NCI-H460 (cell line): ENCODE results near the gene RUNX3. TPM values are rescaled to one million over a fixed set of nuclear protein-coding genes. Genes with fewer than 3 reads are reported as not detected.
"Not testable (repeated sequence)": the region's sequence is repeated elsewhere in the genome, so short reads cannot be mapped to it uniquely, and the experiment has no call there.

Experiments
- DNase-seq: peaks from one replicate; pipeline ENCODE4 v3.0.0-alpha.2; 2016; ENCODE audit warnings: low read depth; ENCODE audit errors: extremely low read depth
- total RNA-seq: library from RNA; depleted of rRNA; stranded (reverse); fragments of >200 nt; shearing (Covaris generic); gene quantifications from 2 replicates; pipeline ENCODE4 v1.2.3, GENCODE V29; 2014

Gene RUNX3
- total RNA-seq, 1 experiment from 2014 or later = not detected

DNA sequence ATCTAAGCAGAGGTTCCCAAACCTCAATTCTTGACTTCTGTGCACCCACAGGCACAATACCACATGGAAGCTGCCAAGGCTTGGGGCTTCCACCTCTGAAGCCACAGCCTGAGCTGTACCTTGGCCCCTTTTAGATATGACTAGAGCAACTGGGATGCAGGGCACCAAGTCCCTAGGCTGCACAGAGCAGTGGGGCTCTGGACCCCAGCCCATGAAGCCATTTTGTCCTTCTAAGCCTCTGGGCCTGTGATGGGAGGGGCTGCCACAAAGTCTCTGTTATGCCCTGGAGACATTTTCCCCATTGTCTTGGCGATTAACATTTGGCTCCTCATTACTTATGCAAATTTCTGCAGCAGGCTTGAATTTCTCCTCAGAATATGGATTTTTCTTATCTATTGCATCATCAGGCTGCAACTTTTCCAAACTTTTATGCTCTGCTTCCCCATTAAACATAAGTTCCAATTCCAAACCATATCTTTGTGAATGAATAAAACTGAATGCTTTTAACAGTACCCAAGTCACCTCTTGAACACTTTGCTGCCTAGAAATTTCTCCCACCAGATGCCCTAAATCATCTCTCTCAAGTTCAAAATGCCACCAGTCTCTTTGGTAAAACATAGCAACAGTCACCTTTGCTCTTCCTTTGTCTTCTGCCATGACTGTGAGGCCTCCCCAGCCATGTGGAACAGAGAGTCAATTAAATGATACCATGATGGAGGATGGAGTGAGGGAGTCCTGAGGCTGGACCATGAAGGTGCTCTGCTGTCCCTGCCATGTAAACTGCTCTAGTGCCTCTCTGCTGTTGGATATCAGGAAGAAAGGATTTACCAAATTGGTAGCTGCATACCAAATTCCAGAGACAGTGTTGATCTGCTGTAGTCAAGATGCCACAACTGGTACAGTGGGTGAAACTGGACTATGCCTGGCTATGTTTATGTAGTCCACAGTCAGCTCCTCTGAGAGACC is 37.6 kb downstream of the RUNX3 start:
- no peak for DNase-seq

DNA sequence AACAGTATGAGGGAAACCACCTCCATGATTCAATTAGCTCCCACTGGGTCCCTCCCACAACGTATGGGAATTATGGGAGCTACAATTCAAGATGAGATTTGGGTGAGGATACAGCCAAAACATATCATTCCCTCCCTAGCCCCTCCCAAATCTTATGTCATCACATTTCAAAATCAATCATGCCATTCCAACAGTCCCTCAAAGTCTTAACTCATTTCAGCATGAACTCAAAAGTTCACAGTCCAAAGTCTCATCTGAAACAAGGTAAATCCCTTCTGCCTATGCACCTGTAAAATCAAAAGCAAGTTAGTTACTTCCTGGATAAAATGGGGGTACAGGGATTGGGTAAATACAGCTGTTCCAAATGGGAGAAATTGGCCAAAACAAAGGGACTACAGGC is 38.7 kb downstream of the RUNX3 start:
- not testable (repeated sequence) for DNase-seq

DNA sequence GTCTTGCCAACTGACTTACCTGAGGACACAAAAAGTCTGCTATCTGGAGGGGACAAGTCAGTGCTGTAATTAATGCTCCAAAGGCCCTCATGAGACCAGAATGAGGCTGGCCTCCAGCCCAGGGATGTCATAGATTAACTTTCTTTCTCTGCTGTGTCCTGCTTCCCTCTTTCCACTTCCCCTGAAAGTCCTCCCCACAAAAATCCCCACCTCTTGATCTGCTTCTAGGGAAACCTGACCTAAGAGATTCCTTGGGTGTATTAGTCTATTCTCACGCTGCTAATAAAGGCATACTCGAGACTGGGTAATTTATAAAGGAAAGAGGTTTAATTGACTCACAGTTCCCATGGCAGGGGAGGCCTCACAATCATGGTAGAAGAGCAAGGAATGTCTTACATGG is 39.2 kb downstream of the RUNX3 start:
- no peak for DNase-seq

DNA sequence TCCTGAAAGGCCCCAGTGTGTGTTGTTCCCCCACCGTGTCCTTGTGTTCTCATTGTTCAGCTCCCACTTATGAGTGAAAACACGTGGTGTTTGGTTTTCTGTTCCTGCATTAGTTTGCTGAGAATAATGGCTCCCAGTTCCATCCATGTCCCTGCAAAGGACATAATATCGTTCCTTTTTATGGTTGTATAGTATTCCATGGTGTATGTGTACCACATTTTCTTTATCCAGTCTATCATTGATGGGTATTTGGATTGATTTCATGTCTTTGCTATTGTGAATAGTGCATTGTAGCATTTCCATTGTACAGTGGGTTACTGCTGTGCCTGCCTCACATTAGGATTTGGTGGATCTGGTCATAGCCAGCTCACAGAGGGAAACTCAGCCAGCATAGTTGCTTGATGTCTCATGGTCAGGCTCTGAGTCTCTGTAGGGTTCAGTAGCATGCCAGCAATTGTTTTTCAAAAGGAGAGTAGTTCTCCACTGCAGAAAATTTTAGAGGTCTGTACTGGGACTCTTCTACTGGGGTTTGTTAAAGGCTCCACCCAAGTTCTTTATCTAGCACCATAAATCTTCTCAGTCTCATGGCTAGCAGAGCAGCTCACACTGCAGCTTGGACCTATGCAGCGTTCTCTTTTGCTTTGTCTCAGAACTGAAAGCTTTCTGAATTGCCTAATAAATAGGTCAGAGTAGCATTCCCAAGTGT is 41.0 kb downstream of the RUNX3 start:
- DNase-seq = no peak

DNA sequence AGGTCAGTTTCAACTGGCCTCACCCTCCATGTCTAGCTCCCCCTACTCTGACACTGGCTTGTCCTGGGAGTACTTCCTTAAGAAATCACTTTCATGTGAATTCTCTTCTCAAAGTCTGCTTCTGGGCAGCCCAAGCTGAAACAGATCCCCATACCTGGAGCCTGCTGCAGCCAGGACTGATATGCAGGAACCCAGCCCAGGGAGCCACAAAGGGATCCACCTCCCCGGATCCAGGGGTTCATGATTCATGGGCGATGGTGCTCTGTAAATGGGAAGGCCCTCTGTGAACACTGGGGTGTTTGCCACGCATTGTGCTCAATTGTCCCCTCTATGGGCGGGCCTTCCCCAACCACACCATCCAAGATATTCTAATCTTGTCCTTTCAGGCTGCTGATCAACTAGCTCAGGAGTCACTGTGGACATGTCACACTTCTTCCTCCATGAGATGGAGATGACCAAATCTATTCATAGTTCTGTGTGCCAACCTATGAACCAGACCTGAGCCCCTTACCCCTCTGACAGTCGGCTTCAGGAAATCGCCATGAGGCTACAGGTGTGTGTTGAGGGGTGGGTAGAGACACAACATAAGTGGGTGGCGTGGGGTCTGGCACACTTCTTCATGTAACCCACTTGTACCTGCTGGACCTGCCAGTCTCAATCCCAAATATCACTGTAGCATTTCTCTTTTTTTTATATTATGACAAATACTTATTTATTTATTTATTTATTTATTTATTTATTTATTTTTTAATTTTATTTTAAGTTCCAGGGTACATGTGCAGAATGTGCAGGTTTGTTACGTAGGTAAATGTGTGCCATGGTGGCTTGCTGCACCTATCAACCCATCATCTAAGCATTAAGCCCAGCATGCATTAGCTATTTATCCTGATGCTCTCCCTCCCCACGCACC is 41.8 kb downstream of the RUNX3 start:
- no peak for DNase-seq

DNA sequence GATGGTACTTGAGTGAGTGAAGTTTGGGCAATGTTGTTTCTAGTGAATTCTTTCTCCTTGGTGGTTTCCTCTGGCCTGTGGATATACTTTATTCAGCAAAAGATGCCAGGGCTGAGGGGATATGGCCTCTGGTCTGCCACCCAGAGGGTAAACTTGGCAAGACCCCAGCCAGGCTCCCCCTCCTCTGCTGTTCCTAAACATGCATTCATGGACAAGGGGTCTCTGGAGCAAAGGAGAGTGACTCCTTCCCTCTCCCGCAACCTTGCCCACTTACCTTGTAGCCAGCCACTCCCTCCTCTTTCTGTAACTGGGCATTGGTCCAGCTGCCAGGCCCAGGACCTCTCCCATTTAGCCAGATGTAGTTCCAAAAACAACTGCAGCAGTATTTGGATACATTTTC is 43.8 kb downstream of the RUNX3 start:
- DNase-seq = no peak

DNA sequence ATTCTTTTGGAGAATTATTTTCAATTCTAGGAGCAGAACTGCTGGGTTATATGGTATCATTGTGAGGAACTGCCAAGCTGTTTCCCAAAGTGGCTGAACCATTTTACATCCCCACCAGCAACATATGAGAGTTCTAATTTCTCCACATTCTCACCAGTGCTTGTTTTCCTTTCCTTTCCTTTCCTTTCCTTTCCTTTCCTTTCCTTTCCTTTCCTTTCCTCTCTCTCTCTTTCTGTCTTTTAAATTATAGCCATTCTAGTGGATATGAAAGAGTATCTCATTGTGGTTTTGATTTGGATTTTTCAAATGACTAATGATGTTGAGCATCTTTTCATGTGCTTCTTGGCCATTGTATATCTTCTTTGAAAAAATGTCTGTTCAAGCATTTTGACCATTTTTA is 45.3 kb downstream of the RUNX3 start:
- DNase-seq = no peak

DNA sequence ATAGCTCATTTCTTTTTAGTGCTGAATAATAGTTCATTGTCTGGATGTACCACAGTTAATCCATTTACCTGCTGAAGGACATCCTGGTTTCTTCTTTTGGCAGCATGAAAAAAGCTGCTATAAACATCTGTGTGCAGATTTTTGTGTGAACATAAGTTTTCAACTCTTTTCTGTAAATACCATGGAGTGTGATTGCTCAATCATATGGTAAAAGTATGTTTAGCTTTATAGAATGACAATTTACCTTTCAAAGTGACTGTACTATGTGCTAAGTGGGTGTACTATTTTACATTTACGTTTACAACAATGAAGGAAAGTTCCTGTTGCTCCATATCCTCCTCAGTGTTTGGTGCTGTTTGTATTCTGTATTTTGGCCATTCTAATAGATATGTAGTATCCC is 49.0 kb downstream of the RUNX3 start:
- no peak for DNase-seq

DNA sequence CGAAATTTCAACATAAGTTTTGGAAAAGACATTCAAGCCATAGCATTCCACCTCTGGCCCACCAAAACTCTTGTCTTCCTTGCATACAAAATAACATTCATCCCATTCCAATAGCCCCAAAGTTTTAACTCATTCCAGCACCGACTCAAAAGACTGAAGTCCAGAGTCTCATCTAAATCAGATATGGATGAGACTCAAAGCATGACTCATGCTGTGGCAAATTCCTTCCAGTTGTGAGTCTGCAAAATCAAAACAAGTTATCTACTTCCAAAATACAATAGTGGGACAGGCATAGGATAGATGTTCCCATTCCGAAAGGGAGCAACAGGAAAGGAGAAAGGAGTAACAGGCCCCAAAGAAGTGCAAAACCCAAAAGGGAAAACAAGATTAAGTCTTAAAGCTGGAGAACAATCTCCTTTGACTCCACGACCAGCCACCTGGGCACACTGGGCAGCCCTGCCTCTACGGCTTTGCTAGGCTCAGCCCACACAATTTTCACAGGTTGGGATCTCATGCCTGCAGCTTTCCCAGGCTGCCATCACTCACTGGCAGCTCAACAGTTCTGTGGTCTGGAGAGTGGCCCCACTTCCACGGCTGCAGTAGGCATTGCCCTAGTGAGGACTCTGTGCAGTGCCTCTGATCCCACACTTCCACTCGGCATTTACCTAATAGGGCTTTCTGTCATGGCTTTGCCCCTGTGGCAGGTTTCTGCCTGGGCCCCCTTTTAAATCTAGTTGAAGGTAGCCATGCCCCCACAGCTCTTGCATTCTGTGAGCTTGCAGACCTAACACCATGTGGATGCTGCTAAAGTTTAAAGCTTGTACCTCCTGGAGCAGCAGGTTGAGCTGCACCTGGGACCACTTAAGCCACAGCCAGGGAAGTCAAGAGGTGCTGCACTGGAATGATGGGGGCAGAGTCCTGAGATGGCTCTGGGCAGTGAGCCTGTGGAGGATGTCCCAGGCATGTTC is 51.0 kb downstream of the RUNX3 start:
- no peak for DNase-seq

DNA sequence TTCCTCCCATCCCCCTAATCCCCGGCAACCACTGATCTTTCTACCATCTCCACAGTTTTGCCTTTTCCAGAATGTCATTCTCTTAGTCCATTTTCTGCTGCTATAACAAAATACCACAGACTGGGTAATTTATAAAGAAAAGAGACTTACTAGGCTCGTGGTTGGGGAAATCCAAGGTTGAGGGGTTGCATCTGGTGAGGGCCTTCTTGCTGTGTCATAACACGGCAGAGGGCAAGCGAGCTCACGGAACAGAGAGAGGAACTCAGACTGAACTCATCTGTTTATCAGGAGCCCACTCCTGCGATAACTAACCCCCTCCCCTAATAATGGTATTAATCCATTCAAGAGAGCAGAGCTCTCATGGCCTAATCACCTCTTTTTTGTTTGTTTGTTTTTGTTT is 52.0 kb downstream of the RUNX3 start:
- no peak for DNase-seq

DNA sequence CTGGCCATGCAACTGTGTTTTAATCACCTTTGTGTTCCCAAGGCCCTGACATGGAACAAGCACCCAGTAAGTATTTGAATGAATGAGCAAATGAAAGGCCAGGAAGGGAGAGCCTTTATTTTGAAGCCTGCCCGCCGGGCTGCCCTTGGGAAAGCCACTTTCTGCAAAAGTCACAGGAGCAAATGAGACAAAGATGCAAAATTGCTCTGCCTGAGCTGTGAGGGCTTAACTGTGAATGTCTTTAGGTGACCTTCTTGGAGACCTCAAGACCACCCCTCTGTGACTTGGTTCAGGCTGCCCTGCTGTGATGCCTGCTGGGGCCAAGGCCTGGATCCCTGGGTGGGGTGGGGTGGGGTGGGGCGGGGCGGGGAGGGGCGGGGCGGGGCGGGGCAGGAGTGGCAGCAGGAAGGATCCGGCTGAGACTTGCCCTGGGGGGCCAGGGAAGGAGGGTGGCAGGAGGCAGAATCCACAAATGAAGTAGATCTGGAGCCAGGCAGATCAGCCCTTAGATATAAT is 54.0 kb downstream of the RUNX3 start:
- DNase-seq = no peak

DNA sequence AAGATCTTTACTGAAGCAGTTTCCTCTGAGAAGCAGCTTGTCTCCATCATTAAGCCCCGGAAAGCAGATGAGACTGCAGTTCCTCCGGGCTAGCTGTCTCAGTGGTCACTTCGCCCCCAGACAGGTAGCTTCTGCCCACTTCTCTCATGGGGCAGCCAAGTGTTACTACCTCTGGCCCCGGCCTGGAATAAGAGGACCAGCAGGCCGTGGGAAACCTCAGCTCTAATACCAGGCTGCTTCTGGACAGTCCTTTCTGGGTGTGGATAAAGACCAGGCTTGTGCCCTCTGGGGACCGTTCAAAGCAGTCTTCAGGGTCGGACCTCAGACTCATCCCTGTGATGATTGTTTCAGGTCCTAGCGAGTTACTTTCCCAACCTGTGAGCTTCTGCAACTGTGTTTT is 54.8 kb downstream of the RUNX3 start:
- no peak for DNase-seq

DNA sequence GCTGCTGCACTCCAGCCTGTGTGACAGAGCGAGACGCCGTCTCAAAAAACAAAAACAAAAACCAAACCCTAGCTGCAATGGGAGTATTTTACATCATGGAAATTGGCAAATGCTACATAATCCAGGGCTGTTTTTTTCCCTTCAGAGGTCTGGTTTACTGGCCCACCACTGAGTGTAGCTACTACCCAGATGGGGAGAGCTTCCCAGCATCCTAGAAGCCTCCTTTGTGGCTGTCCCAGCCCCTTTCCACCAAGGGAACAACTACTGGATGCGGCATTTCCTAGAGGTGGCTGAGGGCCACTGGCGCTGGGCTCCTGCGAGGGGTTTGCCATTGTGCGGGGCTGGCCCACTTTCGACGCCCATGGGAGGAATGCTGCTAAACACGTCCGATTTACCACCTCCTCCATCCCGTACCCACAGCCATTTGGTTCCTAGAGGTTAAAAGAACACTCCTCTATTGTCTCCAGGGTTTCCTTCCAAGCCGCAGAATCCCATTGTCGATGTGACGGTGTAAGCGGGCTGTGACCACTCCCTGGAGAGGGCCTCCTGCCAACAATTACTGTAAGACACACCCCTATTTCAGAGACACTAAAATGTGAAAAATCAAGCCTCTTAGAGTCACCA is 55.4 kb downstream of the RUNX3 start:
- DNase-seq = no peak

DNA sequence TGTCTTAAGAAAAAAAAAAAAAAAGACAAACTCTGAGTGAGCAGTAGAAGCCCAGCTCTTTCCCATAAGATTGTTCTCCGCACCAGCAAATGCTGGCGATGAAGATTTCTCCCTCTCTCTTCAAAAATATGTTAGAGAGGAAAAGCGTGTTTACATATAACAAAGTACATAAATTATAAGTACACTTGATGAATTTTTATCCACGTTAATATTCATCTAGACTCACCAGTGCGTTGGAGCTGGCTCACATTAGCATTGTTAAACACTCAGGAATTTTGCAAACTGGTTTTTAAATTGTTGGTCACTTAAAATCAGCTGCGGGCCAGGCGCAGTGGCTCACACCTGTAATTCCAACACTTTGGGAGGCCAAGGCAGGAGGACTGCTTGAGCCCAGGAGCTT is 56.0 kb downstream of the RUNX3 start:
- DNase-seq = no peak

DNA sequence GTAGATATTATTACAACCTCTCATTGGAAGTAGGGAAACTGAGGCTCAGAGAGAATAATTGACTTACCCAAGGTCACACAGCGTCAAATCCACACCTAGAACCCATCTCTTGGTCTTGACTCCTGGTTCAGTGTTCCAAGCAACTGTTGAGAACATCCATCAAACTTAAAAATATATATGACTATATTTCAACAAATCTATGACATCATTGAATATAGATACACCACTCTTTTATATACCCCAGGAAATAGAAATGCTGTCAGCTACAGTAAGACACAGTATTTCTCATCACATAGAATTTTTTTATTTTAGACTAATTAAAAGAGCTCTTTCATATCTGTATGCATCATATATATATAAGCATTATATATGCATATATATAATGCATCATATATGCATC is 56.9 kb downstream of the RUNX3 start:
- no peak for DNase-seq

DNA sequence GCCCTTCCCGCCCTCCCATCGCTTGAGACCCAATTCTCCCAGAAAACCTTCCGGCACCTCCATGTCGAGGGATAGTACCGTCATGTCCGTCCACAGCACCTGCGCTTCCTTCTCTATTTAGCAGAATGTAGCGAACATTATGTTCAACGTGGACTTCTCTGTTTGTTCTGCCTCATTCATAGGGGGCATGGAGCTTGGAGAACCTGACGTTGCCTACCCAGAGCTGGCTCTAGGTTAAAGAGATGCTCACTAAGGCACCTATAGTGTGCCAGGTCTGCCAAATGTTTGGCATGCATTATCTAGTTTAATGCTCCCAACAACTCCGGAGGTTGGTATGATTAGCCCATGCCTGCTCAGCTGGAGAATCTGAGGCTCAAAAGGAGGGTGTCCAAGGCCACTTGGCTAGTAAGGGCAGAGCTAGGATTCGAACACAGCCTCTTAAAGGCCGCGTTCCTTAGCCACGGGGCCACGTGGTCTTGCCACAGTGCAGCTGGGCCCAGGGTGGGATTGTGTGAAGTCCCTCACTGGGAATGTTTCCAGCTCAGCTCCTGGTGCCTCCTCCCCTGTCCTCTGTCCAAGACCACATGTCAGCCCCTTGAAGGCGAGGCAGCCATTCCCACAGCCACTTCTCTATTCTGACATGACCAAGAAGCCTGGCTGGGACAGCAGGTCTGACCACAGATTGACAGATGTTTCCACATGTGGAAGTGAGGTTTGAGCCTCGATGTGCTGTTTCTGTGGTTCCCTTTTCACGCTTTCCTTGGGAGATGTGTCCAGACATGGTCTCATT is 57.8 kb downstream of the RUNX3 start:
- DNase-seq = no peak

DNA sequence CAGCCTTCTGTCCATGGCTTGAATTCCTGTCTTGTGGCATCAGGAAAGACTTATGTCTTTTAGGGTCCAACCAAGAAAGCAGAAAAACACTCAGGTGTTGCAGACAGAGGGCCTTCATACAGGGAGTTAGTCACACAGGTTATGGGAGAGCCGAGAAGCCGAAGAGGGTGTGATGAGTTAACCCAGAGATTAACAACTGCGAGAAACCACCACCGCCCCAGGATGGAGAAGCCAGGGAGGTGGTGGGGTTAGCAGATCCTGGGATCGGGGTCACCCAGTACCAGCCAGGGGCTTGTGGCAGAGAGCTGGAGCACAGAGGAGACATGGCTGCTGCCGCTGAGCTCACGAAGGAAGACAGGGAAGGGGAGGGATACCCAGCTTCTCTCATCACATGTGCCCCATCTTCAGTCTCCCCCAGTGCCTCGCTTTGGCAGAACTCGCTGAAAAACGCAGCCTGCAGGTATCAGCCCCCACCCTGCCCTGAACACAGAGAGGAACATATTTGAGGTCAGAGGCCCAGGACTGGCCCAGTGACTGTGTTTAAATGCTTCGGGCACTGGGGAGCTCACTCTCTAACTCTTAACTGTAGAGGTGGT is 58.7 kb downstream of the RUNX3 start:
- DNase-seq = no peak
